HG02981 (cell line): ENCODE results near the gene ESAM.

Source experiments
- ATAC-seq: cut with Tn5 transposase; IDR thresholded peaks from one replicate; pipeline ENCODE4 v1.9.1; 2021; ENCODE audit warnings: mild to moderate bottlenecking, moderate library complexity; ENCODE audit not compliant: unreplicated experiment

The ESAM gene

GRCh38 chr11:124753624-124754023 is 8.5 kb downstream of the ESAM start:
- no peak for ATAC-seq

DNA sequence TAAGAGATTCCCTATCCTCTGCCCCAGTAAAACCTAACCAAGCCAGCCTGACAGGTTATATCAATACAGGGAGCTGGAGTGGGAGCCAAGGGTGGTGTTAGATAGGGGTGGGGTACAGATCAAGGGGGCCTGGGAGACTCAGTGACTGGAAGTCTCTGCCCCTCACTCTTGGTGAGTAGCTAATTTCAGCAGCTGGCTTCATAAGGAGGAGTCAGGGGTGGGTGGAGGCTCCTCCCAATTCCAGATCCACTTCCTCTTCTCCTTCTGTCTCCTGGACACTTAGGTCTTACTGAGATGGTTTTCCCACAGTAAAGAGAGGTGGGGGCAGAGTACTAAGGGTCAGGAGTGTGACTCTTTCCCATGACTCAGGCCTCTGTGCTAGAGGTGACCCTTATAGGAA is 8.9 kb downstream of the ESAM start:
- no peak for ATAC-seq

GRCh38 chr11:124752471-124753102 is 9.5 kb downstream of the ESAM start:
- ATAC-seq = no peak

- ATAC-seq = no peak
Observed at GRCh38 chr11:124751741-124752470, 10.2 kb downstream of the ESAM start, which contains the start of gene VSIG2. TSS of gene VSIG2 (minus strand) at chr11:124752255. CDS start at chr11:124752137, 118 bp downstream.

GRCh38 chr11:124751391-124751740 is 10.7 kb downstream of the ESAM start:
- ATAC-seq = no peak

- ATAC-seq = no peak
Observed at GRCh38 chr11:124749912-124750311, 12.2 kb downstream of the ESAM start.

GRCh38 chr11:124748481-124749343 is 13.4 kb downstream of the ESAM start:
- ATAC-seq = no peak

- ATAC-seq = no peak
Observed at GRCh38 chr11:124748100-124748418, 14.0 kb downstream of the ESAM start.

DNA sequence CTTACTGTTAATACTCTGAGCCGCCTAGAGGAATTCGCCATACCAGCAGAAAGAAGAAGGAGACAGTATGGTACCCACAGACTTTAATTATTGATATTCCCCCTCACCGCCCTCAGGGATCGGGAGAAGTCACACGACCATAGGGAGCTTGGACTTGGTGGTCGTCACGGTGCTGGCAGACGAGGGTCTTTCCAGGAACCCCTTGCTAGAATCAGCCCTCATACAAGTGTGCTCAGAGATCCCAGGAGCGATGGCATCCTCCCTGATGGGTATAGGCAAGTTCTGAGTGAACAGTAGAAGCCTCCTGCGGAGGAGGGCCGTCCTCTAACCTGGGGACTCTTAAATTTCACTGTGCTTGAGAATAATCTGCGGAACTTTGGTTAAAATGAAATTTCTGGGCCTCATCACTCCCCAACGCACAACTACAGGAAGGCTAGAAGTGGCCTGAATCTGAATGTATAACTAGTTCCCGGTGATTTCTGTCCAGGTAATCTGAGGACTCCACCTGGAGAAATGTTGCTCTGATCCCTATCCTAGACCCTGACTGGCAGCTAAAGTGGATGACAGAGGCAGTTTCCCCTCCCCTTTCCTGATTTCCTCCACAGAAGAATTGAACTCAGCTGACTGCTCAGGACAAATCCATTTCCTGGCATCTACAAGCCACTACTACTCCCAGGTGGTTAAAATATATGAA is 14.5 kb downstream of the ESAM start:
- no peak for ATAC-seq

DNA sequence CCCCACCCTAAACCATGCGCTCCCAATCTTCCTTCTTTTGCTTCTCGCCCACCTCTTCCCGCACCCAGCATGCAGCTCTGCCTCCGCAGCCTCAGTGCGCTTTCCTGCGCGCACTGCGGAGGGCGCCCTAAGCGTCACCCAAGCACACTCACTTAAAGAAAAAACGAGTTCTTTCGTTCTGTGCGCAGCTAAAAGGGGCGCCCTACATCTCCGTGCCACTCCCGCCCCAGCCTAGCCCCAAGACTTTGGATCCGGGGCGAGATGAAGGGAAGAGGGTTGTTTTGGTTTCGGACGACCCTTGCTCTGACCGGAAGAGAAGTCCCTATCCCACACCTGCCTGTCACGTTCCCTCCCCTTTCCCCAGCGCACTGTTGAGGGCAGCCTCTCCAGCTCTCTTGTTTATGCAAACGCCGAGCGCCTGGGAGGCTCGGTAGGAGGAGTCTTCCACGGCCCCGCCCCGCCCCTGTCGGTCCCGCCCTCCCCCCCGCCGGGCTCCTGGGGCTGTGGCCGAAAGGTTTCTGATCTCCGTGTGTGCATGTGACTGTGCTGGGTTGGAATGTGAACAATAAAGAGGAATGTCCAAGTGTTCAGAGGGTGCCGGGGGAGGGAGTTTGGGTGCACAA is 15.4 kb downstream of the ESAM start:
- ATAC-seq = peak; percentile 89

- ATAC-seq = peak; percentile 22
Observed at GRCh38 chr11:124745835-124746620, 16.1 kb downstream of the ESAM start.

DNA sequence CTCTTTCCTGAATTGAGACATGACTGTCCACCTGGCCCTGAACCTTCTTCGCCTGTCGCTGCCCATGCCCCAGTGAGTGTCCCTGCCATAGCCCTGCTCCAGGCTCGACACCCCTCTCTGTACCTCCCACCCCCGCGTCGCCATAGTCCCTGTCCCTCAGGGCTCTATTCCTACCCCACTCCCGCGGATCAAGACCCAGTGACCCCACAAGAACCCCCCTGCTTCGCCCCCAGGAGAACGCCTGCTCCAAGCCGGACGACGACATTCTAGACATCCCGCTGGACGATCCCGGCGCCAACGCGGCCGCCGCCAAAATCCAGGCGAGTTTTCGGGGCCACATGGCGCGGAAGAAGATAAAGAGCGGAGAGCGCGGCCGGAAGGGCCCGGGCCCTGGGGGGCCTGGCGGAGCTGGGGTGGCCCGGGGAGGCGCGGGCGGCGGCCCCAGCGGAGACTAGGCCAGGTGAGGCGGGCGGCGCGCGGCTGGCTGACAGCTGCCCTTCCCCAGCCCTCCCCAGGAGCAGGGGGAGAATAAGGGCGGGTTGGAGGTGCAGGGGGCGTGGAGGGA is 16.7 kb downstream of the ESAM start:
- no peak for ATAC-seq

DNA sequence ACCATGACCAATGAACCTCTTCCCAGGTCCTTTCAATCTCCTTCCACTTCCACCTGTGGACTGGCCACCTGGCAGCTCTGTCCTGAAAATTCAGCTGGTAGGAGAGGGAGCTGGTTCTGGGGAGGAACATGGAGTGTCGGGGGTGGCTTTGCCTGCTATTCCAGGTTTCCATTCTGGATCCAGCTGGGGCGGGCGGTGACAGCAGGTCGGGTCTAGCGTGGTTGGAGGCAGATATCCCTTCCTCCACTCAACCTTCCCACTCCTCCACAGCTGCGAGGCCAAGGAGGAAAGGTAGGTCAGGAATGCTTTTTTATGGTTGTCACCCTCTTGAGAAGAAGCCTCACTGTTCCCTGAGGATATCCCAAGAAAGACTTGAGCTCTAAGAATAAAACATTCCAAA is 19.0 kb downstream of the ESAM start:
- no peak for ATAC-seq

DNA sequence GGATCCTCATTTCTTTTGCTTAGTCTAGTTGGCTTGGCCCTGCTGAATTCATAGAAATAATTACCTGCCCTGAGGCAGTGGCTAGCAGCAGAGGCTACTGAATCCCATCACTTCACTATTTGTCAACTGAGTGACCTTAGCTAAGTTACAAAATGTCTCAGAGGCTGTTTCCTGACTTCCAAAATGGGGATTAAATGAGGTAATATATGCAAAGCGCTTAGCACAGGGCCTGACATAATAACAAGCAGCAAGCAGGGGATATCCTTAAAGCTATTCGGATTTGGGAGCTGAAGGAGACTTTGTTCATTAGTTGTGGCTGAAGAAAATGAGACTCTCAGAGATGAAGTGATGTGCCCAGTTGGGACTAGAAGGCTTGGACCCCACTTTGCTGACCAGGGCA is 19.5 kb downstream of the ESAM start:
- ATAC-seq = no peak

DNA sequence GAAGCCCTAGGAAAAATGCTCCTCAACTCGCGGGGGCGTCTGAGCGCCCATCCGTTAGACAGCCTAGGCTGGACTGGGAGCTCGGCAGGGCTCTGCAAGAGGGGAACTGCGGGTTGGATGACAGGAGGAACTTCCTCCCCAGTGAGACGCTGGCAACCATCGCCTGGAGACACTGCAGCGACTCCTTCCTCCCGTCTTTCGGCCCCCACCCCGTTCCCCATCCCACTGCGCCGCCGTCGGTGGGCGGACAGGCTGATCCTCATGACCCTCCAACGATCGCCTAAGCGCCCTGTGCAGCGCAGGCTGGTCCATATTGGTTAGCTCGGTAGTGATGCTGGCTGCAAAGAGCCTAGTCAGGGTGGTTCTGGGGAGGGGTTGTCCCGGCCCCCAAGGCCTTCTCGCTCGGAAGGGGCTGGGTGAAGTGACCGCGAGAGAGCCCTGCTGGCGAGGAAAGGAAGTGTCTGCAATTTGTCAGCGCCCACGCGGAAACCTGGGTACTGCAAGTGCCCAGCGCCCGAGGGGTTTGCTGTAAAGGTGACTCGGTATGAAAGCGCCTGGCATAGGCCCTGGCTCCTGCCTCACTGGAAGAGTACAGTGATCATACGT is 21.7 kb downstream of the ESAM start:
- ATAC-seq = peak; percentile 47

GRCh38 chr11:124739479-124740276 is 22.4 kb downstream of the ESAM start, which contains the start of gene NRGN:
TSS of gene NRGN (plus strand) at chr11:124739942. CDS start at chr11:124740085, 143 bp downstream.
- peak; percentile 98 for ATAC-seq

GRCh38 chr11:124738713-124739478 is 23.2 kb downstream of the ESAM start:
- no peak for ATAC-seq
